ENCODE results near the gene EPS8L2.
A peak's percentile ranks its signal among the peaks of the same experiment; 100 is the strongest.

EPS8L2 gene

DNA sequence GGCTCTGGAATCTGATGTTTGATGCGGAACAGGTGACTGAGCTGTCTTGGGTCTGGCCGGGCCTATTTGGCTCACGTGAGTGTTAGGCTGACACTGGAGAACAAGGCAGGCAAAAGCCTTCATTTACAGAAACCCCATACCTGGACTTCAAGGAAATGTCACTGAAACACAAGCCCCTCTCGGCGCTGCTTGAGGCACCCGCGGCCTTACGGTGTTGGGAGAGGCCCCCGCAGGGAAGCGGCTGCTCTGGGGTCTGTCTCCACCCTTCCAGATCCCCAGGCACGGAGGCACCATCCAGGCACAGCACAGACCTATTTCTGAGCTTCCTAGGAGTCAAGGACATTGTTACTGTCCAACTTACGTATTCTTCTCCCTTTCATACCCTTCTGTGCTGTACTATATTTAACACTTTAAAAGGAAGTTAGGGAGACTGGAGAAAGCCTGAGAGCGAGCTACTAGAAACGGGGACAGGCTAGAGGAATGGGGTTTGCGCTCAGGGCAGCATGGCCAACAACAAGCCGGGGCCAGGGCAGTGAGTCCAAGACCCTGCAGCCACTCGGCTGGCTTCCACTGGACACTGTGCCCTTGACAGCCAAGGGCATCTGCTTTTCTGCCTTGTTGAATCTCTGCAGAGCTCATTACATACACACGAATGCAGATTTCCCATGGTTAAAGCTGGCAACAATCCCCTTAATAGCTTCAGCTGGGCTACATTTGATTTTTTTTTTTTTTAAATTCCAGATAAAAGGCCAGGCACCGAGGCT lies 45.2 kb upstream of the EPS8L2 start:
- TF ChIP-seq CTCF (IDR thresholded peaks at IDR 0.05; ENCODE audit: control insufficient read depth, extremely low read depth, insufficient read depth), result no peak
- no peak for DNase-seq (ENCODE audit: low read depth)
- no peak overlapping the region for H3K4me3 ChIP-seq (ENCODE audit: low read depth, low read length)

GRCh38 chr11:662689-663274 lies 43.2 kb upstream of the EPS8L2 start:
- peak; percentile 85 for TF ChIP-seq CTCF (IDR thresholded peaks at IDR 0.05; ENCODE audit: control insufficient read depth, extremely low read depth, insufficient read depth)
- H3K4me3 ChIP-seq (ENCODE audit: low read depth, low read length), result no peak overlapping the region
- no peak for DNase-seq (ENCODE audit: low read depth)

DNA sequence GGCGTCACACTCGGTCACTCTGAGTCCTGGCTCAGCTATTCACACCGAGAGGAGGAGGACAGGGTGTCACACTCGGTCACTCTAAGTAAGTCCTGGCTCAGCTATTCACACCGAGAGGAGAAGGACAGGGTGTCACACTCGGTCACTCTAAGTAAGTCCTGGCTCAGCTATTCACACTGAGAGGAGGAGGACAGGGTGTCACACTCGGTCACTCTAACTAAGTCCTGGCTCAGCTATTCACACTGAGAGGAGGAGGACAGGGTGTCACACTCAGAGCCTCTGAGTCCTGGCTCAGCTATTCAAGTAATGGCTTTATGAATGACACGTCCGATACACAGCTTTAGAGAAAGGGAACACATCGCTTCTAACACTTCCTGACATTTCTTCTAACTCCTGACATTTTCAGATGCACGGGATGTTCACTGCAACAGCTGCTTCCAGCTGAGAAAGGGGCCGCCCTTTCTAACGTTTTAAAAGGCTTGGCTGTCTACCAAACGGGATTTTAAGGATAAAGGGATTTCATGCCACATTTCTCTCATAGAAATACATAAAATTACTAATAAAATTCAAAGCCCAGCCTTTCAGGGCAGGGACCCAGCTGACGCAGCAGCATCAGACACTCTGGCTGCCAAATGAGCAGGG lies 40.8 kb upstream of the EPS8L2 start:
- H3K4me3 ChIP-seq (ENCODE audit: low read depth, low read length), result 0 out of 2 replicates have a peak overlapping the region, but pooled peaks have one; percentile 9
- peak; percentile 90 for DNase-seq (ENCODE audit: low read depth)
- no peak for TF ChIP-seq CTCF (IDR thresholded peaks at IDR 0.05; ENCODE audit: control insufficient read depth, extremely low read depth, insufficient read depth)

- DNase-seq (ENCODE audit: low read depth), result no peak
- peak overlapping the region; percentile 19; the same call in 1 of the 2 replicates for H3K4me3 ChIP-seq (ENCODE audit: low read depth, low read length)
- no peak for TF ChIP-seq CTCF (IDR thresholded peaks at IDR 0.05; ENCODE audit: control insufficient read depth, extremely low read depth, insufficient read depth)
These were observed 40.2 kb upstream of the EPS8L2 start for GRCh38 chr11:665704-666281.

DNA sequence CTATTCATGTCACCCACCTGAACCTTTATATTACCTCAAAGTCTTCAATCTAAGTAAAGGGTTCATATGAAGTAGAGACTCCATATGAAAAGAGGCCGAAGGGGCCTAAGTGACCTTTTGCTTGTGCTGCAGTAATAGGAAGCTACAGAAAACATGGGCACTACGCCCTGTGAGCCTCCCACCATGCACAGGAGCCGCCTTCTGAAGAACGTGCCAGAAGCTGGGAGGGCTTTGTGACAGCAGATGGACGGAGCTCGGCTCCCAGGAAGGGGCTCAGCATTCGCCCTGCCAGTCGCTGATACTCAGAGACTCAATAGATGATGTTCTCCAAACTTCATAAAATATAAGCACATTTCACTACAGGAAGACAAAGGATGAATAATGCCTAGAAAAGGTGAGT lies 32.2 kb upstream of the EPS8L2 start:
- H3K4me3 ChIP-seq (ENCODE audit: low read depth, low read length), result no peak overlapping the region
- DNase-seq (ENCODE audit: low read depth), result no peak
- TF ChIP-seq CTCF (IDR thresholded peaks at IDR 0.05; ENCODE audit: control insufficient read depth, extremely low read depth, insufficient read depth), result no peak

GRCh38 chr11:674406-674805 lies 31.6 kb upstream of the EPS8L2 start:
- no peak for DNase-seq (ENCODE audit: low read depth)
- TF ChIP-seq CTCF (IDR thresholded peaks at IDR 0.05; ENCODE audit: control insufficient read depth, extremely low read depth, insufficient read depth), result no peak
- H3K4me3 ChIP-seq (ENCODE audit: low read depth, low read length), result no peak overlapping the region
